SJSA1 (cell line): ENCODE data around the gene HLA-B. TPM values are rescaled to one million over a fixed set of nuclear protein-coding genes. Genes with fewer than 3 reads are reported as not detected.
"Not testable (repeated sequence)": the region's sequence is repeated elsewhere in the genome, so short reads cannot be mapped to it uniquely, and the experiment has no call there.

Experiments used
- DNase-seq, 2 experiments: peaks; one replicate each; pipeline ENCODE4 v3.0.0-alpha.2; 2015 to 2020; ENCODE audit warnings: low spot score in 2 of 2, low read depth in 1 of 2
- H3K27ac ChIP-seq: fragments of 250-450 bp; sonication (Bioruptor Pico); 2 replicates; pipeline ENCODE4 v1.5.1; 2020; ENCODE audit warnings: mild to moderate bottlenecking, moderate library complexity
- H3K27me3 ChIP-seq: fragments of 250-450 bp; sonication (Bioruptor Pico); replicated peaks from 2 replicates; pipeline ENCODE4 v1.5.1; 2020; ENCODE audit warnings: mild to moderate bottlenecking, moderate library complexity
- H3K36me3 ChIP-seq: fragments of 250-450 bp; sonication (Bioruptor Pico); 2 replicates; pipeline ENCODE4 v1.5.1; 2020; ENCODE audit warnings: mild to moderate bottlenecking
- H3K4me1 ChIP-seq: fragments of 250-450 bp; sonication (Bioruptor Pico); replicated peaks from 2 replicates; pipeline ENCODE4 v1.6.1; 2021; ENCODE audit warnings: mild to moderate bottlenecking
- H3K4me3 ChIP-seq: fragments of 250-450 bp; sonication (Bioruptor Pico); 2 replicates; pipeline ENCODE4 v1.5.1; 2020; ENCODE audit warnings: mild to moderate bottlenecking
- H3K9me3 ChIP-seq: fragments of 250-450 bp; sonication (Bioruptor Pico); replicated peaks from 2 replicates; pipeline ENCODE4 v1.5.1; 2020; ENCODE audit warnings: mild to moderate bottlenecking
- total RNA-seq: library from RNA; depleted of rRNA; stranded (reverse); fragments of >200 nt; shearing (Covaris generic); gene quantifications from 2 replicates; pipeline ENCODE4 v1.2.3, GENCODE V29; 2014; rRNA removed

HLA-B gene
- total RNA-seq, result 3,537 and 4,578 TPM in 2 replicates

- peaks cover 3% of the 10 kb centered on the region for H3K27me3 ChIP-seq
- H3K36me3 ChIP-seq, result peaks cover 37% of the 10 kb centered on the region
- peaks cover 15% of the 10 kb centered on the region for H3K4me1 ChIP-seq
- no peaks in the 10 kb centered on the region for H3K9me3 ChIP-seq
- peak within 1 kb of the TSS; percentile 85 for H3K4me3 ChIP-seq
- H3K27ac ChIP-seq, result peak within 1 kb of the TSS; percentile 92
- DNase-seq, result peak; percentile 92 to 95
Observed at GRCh38 chr6:31356946-31357466, at the start of gene HLA-B. Gene HLA-B (minus strand): TSS chr6:31357179. CDS start chr6:31357158, 21 bp downstream.

- Histone ChIP-seq H3K36me3 (peaks cover 14% of the 10 kb centered on the region), H3K27me3 (no peaks in the 10 kb centered on the region), H3K4me1 (peaks cover 41% of the 10 kb centered on the region), H3K27ac (no peak overlapping the region), H3K9me3 (no peaks in the 10 kb centered on the region), H3K4me3 (no peak overlapping the region)
- DNase-seq, result no peak
Observed at GRCh38 chr6:31405996-31406395, 49.0 kb upstream of the HLA-B start.

GRCh38 chr6:31404061-31404364, 47.0 kb upstream of the HLA-B start:
- peaks cover 12% of the 10 kb centered on the region for H3K36me3 ChIP-seq
- H3K27me3 ChIP-seq, H3K9me3 ChIP-seq, DNase-seq: not testable (repeated sequence)
- H3K27ac ChIP-seq, result peak overlapping the region; percentile 29; the same call in 1 of the 2 replicates
- peak overlapping the region; percentile 57 for H3K4me3 ChIP-seq
- peaks cover 43% of the 10 kb centered on the region for H3K4me1 ChIP-seq

GRCh38 chr6:31403283-31404060, 46.5 kb upstream of the HLA-B start, which contains the start of gene MICA:
Gene MICA (plus strand): TSS chr6:31403595. CDS start chr6:31403633, 38 bp downstream.
- peak; percentile 84 to 88 for DNase-seq
- Histone ChIP-seq H3K27ac (peak within 1 kb of the TSS; percentile 29; the same call in 1 of the 2 replicates), H3K4me3 (peak within 1 kb of the TSS; percentile 57), H3K4me1 (peaks cover 43% of the 10 kb centered on the region), H3K27me3 (no peaks in the 10 kb centered on the region), H3K9me3 (no peaks in the 10 kb centered on the region), H3K36me3 (peaks cover 9% of the 10 kb centered on the region)

GRCh38 chr6:31402324-31403282, 45.6 kb upstream of the HLA-B start:
- DNase-seq, result peak in 1 of 2 experiments; percentile 45
- H3K36me3 ChIP-seq, result peaks cover 9% of the 10 kb centered on the region
- H3K4me1 ChIP-seq, result peaks cover 36% of the 10 kb centered on the region
- H3K27ac ChIP-seq, result peak overlapping the region; percentile 86
- no peaks in the 10 kb centered on the region for H3K9me3 ChIP-seq
- H3K27me3 ChIP-seq, result no peaks in the 10 kb centered on the region
- peak overlapping the region; percentile 66 for H3K4me3 ChIP-seq

GRCh38 chr6:31401403-31401802, 44.4 kb upstream of the HLA-B start:
- H3K9me3 ChIP-seq, result no peaks in the 10 kb centered on the region
- peak overlapping the region; percentile 66 for H3K4me3 ChIP-seq
- H3K27ac ChIP-seq, result peak overlapping the region; percentile 86
- peak; percentile 87 to 90 for DNase-seq
- H3K36me3 ChIP-seq, result peaks cover 9% of the 10 kb centered on the region
- H3K4me1 ChIP-seq, result peaks cover 33% of the 10 kb centered on the region
- no peaks in the 10 kb centered on the region for H3K27me3 ChIP-seq

- no peaks in the 10 kb centered on the region for H3K27me3 ChIP-seq
- H3K27ac ChIP-seq, result peak overlapping the region; percentile 86
- peaks cover 9% of the 10 kb centered on the region for H3K36me3 ChIP-seq
- peak; percentile 80 to 84 for DNase-seq
- H3K4me3 ChIP-seq, result peak overlapping the region; percentile 66
- no peaks in the 10 kb centered on the region for H3K9me3 ChIP-seq
- peaks cover 33% of the 10 kb centered on the region for H3K4me1 ChIP-seq
Observed at GRCh38 chr6:31400467-31401289, 43.7 kb upstream of the HLA-B start.

GRCh38 chr6:31399589-31400466, 42.8 kb upstream of the HLA-B start:
- peak; percentile 93 to 97 for DNase-seq
- H3K4me3 ChIP-seq, result peak overlapping the region; percentile 66
- no peaks in the 10 kb centered on the region for H3K9me3 ChIP-seq
- peaks cover 33% of the 10 kb centered on the region for H3K4me1 ChIP-seq
- H3K36me3 ChIP-seq, result peaks cover 9% of the 10 kb centered on the region
- no peaks in the 10 kb centered on the region for H3K27me3 ChIP-seq
- H3K27ac ChIP-seq, result peak overlapping the region; percentile 86

GRCh38 chr6:31397901-31398525, 41.0 kb upstream of the HLA-B start:
- DNase-seq, result no peak
- Histone ChIP-seq H3K27me3 (no peaks in the 10 kb centered on the region), H3K36me3 (peaks cover 4% of the 10 kb centered on the region), H3K4me1 (peaks cover 22% of the 10 kb centered on the region), H3K9me3 (no peaks in the 10 kb centered on the region), H3K4me3 (no peak overlapping the region), H3K27ac (no peak overlapping the region)

GRCh38 chr6:31397153-31397499, 40.1 kb upstream of the HLA-B start:
- H3K36me3 ChIP-seq, DNase-seq, H3K27ac ChIP-seq, H3K4me3 ChIP-seq, H3K9me3 ChIP-seq, H3K27me3 ChIP-seq: not testable (repeated sequence)
- peaks cover 13% of the 10 kb centered on the region for H3K4me1 ChIP-seq

- peak; percentile 56 to 79 for DNase-seq
- no peaks in the 10 kb centered on the region for H3K9me3 ChIP-seq
- H3K27ac ChIP-seq, result no peak overlapping the region
- peaks cover 4% of the 10 kb centered on the region for H3K36me3 ChIP-seq
- no peak overlapping the region for H3K4me3 ChIP-seq
- H3K27me3 ChIP-seq, result no peaks in the 10 kb centered on the region
- H3K4me1 ChIP-seq, result peaks cover 8% of the 10 kb centered on the region
Observed at GRCh38 chr6:31396422-31397152, 39.6 kb upstream of the HLA-B start.
